ENCODE measurements around the gene MAML3. TPM values are rescaled to one million over a fixed set of nuclear protein-coding genes. Genes with fewer than 3 reads are reported as not detected.

The MAML3 gene
- total RNA-seq, 1 donor: 0.72 TPM

GRCh38 chr4:140080883-140081282, 73.1 kb downstream of the MAML3 start:
- no peak for TF ChIP-seq CTCF (IDR thresholded peaks at IDR 0.05; ENCODE audit: extremely low read depth, low read depth, low read length)
- no peak for DNase-seq (ENCODE audit: insufficient read length, low spot score, missing footprints)
- Histone ChIP-seq H3K4me1 (ENCODE audit: insufficient read depth, low read length) (peaks cover 13% of the 10 kb centered on the region), H3K4me2 (ENCODE audit: insufficient read depth, low read length) (no peak overlapping the region), H3K36me3 (ENCODE audit: insufficient read depth, low read length) (no peaks in the 10 kb centered on the region), H3K4me3 (ENCODE audit: insufficient read depth, low read length) (no peak overlapping the region), H3K27me3 (ENCODE audit: insufficient read depth, low read length) (no peaks in the 10 kb centered on the region), H4K20me1 (ENCODE audit: insufficient read depth, low read length) (no peaks in the 10 kb centered on the region), H2AFZ (ENCODE audit: low read length) (no peak overlapping the region), H3K79me2 (ENCODE audit: insufficient read depth, low read length) (no peaks in the 10 kb centered on the region), H3K27ac (ENCODE audit: low read depth, low read length) (no peak overlapping the region), H3K9me3 (ENCODE audit: low read depth, low read length) (no peaks in the 10 kb centered on the region)

DNA sequence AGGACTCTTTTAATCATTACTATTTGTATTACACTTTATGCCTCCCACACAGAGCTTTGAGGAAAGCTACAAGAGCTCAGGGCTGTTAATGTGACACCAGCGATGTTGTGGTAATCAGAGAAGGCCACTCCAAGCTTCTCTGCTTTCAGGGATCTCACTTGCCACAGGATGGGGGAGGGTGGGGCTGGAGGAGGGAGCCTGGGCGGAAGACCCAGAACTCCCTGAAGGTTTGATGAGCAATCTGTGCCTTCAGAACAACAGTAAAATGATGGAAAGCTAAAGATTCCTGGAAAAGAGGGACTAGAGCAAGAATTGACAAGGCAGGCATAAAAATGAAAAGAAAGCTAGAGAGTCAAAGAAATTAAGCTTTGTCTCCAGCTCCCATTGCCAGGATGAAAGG, 75.6 kb downstream of the MAML3 start:
- Histone ChIP-seq H3K4me1 (ENCODE audit: insufficient read depth, low read length) (peaks cover 10% of the 10 kb centered on the region), H3K4me3 (ENCODE audit: insufficient read depth, low read length) (no peak overlapping the region), H3K27ac (ENCODE audit: low read depth, low read length) (no peak overlapping the region), H3K79me2 (ENCODE audit: insufficient read depth, low read length) (no peaks in the 10 kb centered on the region), H3K36me3 (ENCODE audit: insufficient read depth, low read length) (no peaks in the 10 kb centered on the region), H3K9me3 (ENCODE audit: low read depth, low read length) (no peaks in the 10 kb centered on the region), H3K4me2 (ENCODE audit: insufficient read depth, low read length) (peak overlapping the region; percentile 63), H3K27me3 (ENCODE audit: insufficient read depth, low read length) (no peaks in the 10 kb centered on the region), H4K20me1 (ENCODE audit: insufficient read depth, low read length) (no peaks in the 10 kb centered on the region), H2AFZ (ENCODE audit: low read length) (peak overlapping the region; percentile 79)
- no peak for DNase-seq (ENCODE audit: insufficient read length, low spot score, missing footprints)
- no peak for TF ChIP-seq CTCF (IDR thresholded peaks at IDR 0.05; ENCODE audit: extremely low read depth, low read depth, low read length)

GRCh38 chr4:140076307-140076706, 77.7 kb downstream of the MAML3 start:
- no peak for DNase-seq (ENCODE audit: insufficient read length, low spot score, missing footprints)
- H3K4me2 ChIP-seq (ENCODE audit: insufficient read depth, low read length): no peak overlapping the region
- no peaks in the 10 kb centered on the region for H3K36me3 ChIP-seq (ENCODE audit: insufficient read depth, low read length)
- TF ChIP-seq CTCF (IDR thresholded peaks at IDR 0.05; ENCODE audit: extremely low read depth, low read depth, low read length): no peak
- H3K4me1 ChIP-seq (ENCODE audit: insufficient read depth, low read length): peaks cover 21% of the 10 kb centered on the region
- H4K20me1 ChIP-seq (ENCODE audit: insufficient read depth, low read length): no peaks in the 10 kb centered on the region
- H2AFZ ChIP-seq (ENCODE audit: low read length): no peak overlapping the region
- no peak overlapping the region for H3K27ac ChIP-seq (ENCODE audit: low read depth, low read length)
- no peaks in the 10 kb centered on the region for H3K9me3 ChIP-seq (ENCODE audit: low read depth, low read length)
- no peaks in the 10 kb centered on the region for H3K79me2 ChIP-seq (ENCODE audit: insufficient read depth, low read length)
- no peak overlapping the region for H3K4me3 ChIP-seq (ENCODE audit: insufficient read depth, low read length)
- no peaks in the 10 kb centered on the region for H3K27me3 ChIP-seq (ENCODE audit: insufficient read depth, low read length)

GRCh38 chr4:140071806-140072205, 82.2 kb downstream of the MAML3 start:
- Histone ChIP-seq H2AFZ (ENCODE audit: low read length) (peak overlapping the region; percentile 42), H3K79me2 (ENCODE audit: insufficient read depth, low read length) (no peaks in the 10 kb centered on the region)

More at GRCh38 chr4:140071806-140072205, 82.2 kb downstream of the MAML3 start:
- peaks cover 27% of the 10 kb centered on the region for H3K4me1 ChIP-seq (ENCODE audit: insufficient read depth, low read length)
- no peaks in the 10 kb centered on the region for H3K9me3 ChIP-seq (ENCODE audit: low read depth, low read length)
- no peak overlapping the region for H3K4me3 ChIP-seq (ENCODE audit: insufficient read depth, low read length)
- no peaks in the 10 kb centered on the region for H4K20me1 ChIP-seq (ENCODE audit: insufficient read depth, low read length)
- H3K27me3 ChIP-seq (ENCODE audit: insufficient read depth, low read length): no peaks in the 10 kb centered on the region
- no peak for TF ChIP-seq CTCF (IDR thresholded peaks at IDR 0.05; ENCODE audit: extremely low read depth, low read depth, low read length)
- peak overlapping the region; percentile 52 for H3K27ac ChIP-seq (ENCODE audit: low read depth, low read length)
- DNase-seq (ENCODE audit: insufficient read length, low spot score, missing footprints): no peak
- H3K4me2 ChIP-seq (ENCODE audit: insufficient read depth, low read length): peak overlapping the region; percentile 47
- H3K36me3 ChIP-seq (ENCODE audit: insufficient read depth, low read length): no peaks in the 10 kb centered on the region

All from osteoblast (primary cell).